GM19099 (cell line): ENCODE data around the gene ASXL2.

Source experiments
- POLR2A ChIP-seq: IDR thresholded peaks from 3 replicates; pipeline ENCODE4 v1.6.1; 2011; ENCODE audit warnings: low read depth; ENCODE audit not compliant: insufficient read length; ENCODE audit errors: extremely low read depth

The ASXL2 gene

DNA sequence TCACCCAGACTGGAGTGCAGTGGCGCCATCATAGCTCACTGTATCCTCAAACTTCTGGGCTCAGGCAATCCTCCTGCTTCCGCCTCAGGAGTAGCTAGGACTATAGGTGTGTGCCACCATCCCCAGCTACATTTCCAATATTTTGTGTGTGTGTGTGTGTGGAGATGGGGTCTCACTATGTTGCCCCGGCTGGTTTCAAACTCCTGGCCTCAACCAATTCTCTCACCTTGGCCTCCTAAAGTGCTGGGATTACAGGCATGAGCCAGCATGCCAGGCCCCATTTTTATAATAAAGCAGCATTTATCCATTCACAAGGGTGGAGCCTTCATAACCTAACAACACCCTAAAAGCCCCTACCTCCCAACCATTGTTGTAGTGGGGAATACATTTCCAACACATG, 152.4 kb downstream of the ASXL2 start:
- TF ChIP-seq POLR2A: no peak

DNA sequence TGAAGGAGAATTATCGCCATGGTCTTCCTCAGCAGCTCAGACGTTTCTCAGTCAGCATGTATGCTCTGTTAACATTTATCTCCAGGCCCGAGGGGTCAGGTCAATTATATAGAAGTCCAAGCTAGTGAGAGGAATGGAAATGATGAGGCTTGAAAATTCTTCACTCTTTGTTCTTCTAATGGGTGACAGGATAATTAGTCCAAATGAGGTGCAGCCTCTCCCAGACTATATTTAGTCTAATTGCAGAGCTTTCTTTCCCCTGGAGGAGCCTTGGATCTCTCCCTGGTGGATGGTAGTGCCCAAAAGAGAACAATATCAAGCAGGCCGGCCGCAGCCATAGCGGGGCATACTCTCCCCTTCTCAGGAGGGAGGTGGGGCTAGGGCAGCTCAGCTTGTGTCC, 153.5 kb downstream of the ASXL2 start:
- TF ChIP-seq POLR2A: no peak

DNA sequence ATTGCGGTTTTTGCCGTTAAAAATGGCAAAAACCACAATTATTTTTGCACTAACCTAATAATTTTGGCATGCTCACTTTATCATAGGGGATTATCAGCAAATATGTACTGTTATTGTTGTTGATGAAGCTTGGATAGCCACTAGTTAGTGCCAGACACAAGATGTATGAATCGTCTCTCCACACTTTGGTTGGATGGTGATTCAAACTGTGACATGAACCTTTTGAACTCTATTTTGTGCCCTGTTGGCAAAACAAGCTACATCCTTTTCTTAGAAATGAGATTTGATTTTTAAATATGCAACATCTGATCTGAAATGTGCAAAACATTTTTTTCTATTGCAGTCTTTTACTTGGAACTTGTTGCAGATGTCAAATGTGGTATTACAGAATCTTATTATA, 156.1 kb downstream of the ASXL2 start:
- TF ChIP-seq POLR2A: no peak

DNA sequence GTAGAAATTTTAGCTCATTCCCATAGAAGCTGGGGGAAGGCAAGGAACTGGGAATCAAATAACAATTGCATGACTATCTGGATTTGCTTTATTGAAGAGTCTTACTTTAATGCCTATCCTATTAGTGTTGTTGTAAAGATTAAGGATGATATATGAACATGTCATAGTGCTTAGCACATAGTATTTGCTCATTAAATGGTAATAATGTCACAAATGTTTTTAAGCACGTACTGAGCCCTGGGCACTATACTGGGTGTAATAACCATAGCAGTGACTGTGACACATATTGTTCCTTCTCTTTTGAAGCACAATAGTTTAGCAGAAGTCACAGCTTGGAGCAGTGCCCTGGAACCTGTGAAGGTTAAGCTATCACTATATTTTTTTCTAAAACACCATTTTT, 157.7 kb downstream of the ASXL2 start:
- no peak for TF ChIP-seq POLR2A

DNA sequence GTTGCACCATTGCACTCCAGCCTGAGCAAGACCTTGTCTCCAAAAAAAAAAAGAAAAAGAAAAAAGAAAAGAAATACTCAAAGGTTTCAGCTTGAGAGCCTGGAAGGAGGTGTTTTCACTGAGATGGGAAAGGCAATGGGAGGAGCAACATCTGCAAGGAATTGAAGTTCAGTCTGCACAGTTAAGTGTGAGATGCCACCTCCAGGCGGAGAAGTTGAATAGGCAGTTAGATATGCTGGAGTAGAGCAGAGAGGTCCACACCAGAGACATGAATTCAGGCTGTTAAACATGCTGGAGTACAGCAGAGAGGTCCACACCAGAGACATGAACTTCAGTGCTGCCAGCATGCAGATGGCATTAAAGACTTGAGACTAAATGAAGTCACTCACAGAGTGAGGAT, 163.5 kb downstream of the ASXL2 start:
- TF ChIP-seq POLR2A: no peak

DNA sequence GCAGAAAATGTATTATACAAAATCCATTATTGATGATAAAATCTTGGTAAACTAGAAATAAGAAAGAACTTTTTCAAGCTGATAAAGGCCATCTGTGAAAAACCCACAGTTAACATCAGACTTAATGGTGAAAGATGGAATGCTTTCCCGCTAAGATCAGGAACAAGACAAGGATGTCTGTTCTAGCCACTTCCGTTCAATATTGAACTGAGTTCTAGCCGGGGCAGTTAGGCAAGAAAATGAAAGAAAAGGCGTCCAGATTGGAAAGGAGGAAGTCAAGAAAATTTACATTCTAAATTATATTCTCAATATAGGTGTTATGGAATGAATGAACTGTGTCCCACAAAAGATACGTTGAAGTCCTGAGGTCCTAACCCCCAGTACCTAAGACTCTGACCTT, 165.8 kb downstream of the ASXL2 start:
- no peak for TF ChIP-seq POLR2A

DNA sequence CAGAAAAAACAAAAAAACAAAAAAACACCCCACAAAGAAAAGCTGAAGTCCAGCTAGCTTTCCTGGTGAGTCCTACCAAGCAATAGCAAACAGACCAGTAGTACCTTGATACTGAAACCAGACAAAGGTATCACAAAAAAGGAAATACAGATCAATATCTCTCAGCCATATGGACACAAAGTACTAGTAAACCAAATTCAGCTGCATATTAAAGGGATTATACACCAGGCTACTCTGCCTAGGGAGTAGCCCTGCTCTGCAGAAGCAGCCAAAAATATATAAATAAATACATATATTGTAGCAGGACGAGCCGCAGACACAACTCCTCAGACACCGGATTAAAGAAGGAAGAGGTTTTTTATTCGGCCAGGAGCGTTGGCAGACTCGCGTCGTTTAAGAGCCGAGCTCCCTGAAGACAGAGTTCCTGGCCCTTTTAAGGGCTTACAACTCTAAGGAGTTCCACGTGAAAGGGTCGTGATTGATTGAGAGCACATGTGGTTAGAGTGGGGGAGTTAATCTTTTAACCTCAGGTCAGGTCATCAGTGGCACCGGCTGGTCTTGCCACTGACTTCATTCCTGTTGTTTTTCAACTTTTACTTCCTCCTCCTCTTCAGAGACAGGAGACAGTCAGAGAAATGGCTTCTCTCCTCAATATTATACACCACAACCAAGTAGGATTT, 166.5 kb downstream of the ASXL2 start:
- TF ChIP-seq POLR2A: no peak

DNA sequence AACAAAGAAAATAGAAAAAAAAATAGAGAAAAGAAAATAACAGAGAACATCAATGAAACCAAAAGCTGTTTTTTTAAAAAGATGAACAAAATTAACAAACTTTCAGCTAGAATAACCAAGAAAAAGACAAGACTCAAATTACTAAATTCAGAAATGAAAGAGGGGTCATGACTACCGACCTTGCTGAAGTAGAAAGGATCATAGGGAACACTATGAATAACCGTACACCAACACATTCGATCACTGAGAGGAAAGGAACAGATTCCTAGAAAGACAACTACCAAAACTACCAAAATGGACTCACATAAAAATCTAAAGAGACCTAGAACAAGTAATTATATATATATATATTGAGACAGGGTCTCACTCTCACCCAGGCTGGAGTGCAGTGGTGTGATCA, 167.5 kb downstream of the ASXL2 start:
- TF ChIP-seq POLR2A: no peak

DNA sequence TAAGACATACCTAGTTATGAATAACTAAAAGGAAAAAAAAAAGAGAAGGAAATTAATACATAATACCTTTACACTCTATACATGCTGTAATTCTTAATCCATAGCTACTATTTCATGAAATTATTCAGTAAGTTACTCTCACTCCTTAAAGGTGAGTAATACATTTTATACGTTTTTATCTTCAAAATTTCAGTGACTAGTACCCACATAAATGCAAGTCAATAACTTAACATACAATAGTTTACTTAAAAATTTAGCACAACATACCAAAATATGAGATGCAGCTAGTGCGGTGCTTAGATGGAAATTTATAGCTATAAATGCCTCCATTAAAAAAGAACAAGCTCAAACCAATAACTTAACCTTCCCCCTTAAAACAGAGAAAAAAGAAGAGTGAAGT, 168.9 kb downstream of the ASXL2 start:
- TF ChIP-seq POLR2A: no peak

DNA sequence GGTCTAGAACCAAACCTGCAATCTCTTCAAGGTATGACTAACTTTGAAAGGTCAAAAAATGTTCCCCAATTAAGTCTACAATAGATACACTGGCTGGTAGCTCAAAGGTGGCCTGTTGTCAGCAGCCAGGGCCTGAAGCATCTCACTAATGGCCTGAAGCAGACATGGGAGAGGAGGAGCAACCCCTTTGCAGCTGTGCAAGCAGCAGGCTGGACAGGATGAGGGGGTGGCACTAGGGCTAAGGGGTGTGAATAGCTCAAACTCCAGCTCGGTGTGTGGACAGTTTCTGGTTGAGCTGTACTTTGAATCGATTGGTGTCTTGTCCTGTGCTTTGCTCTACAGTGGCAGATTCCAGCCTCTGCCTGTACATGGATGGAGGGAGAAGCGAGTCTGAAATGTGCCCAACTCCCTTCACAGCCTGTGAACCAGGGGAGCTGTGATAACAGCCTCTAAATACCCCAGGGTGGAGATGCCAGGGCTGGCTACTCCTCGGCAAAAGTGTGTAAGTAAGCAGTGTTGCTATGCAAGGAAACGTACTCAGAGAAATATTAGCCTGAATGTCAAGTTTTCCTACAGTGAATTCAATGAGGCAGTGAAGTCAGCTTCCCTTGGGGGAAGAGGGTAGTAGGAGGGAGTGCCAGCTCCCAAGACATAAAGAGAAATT, 170.2 kb downstream of the ASXL2 start:
- TF ChIP-seq POLR2A: no peak

DNA sequence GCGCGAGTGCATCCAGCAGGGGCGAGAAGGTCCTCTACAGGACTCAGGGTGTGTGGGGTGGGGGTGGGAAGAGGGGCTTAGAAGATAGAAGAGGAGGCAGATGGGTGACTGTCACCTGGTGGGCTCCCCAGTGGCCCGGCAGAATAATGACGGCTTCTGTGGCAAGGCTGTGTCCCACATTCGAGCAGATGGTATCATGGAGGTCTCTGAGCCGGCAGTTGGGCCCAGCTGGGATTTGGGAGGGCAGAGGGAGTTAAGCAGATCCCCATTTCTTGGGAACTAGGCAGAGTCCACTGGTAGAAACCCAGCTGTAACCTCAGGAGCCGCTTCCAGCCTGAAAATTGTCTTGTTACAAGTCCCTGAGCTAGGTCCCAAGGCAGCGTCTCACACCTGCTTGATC, 176.5 kb downstream of the ASXL2 start:
- no peak for TF ChIP-seq POLR2A

DNA sequence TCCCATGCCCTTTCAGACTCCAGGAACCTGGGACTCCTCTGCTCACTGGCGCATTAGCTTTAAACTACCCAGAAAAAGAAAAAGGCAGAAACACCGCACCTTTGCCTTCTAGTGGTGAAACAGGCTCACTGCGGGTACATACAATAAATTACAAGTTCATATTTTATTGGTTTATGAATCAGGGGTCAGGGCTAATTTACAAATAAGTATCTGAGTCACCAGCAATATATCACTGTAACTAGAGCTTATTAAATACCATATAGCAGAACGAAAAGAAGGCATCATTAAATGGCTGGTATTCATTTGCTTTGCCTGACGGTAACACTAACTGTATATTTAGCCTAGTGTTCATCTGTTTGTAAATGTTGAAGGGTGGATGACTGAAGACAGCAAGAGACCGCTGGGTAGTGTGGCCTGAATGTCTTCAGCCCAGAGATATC, 178.0 kb downstream of the ASXL2 start:
- no peak for TF ChIP-seq POLR2A

DNA sequence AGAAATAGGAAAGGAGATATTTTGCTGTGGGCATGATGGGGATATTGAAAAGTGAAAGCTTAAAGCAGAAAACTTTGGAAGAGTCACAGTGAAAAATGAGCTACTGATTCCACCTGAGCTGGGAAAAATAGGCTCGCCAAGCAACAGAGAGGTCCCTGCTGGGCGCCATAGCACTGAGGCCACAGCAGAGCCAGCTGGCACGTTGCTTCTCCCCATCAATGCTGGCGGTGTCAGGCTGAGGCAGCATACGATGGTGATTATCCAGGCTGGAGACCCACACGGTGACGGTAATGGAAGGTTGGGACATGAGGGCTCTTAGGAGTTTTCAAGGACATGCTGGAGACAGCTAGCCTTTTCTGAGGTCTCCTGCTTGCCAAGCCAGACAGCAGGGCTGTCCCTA, 179.1 kb downstream of the ASXL2 start:
- TF ChIP-seq POLR2A: no peak

DNA sequence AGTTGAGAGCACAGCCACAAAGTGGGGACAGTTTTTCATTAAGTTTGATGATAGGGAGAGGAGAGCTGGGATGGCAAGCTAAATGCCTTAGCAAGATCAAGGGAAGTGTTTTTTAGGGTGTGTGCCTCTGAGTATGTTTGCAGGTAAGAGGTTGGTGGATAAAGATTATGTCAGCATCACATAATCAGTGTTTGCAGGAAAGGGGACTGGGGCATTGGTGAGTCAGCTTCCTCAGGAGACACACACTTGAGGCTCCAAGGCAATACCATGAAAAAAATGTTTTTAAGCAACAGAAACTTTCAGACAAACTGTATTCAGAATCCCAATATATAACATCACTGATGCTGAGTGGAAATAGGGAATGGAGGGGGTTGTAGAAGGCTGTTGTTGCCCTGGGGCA, 179.5 kb downstream of the ASXL2 start:
- TF ChIP-seq POLR2A: no peak

DNA sequence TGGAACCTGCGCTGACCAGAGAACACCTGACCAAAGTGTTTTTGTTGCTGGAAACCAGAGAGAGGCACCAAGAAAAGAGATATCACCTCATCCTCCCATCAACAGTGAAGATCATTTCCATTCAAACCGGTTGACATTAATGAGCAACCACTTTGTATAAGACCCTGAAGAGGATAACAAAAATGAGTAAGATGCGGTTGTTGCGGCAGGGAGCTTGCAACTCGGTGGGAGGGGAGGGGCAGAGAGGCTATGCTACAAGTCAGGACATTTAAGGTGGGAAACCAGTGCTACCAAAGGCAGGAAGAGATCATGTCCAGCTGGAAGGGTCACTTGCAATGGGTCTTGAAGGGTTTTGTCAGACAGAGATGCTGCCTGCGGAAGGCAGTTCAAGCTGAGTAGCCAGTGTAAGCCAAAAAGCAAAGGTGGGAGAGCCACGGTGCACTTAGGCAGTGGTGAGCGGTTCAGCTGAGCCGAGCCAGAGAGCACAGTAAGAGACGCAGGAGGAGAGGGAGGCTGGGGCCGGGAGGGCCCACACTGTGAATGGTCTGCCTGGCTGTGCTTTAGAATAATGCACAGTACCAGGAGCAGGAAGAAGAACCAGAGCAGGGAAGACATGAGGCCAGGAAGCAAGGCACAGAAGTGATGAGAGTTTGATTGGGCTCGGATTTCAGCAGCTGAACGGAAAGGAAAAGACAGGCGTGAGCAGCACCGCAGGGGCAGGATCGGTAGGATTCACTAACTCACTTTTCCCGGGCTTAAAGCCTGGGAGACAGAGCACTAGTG, 180.5 kb downstream of the ASXL2 start:
- no peak for TF ChIP-seq POLR2A
